Glutamatergic neuron (in vitro differentiated cells): Measurements from ENCODE around the gene SLC26A5. TPM values are rescaled to one million over a fixed set of nuclear protein-coding genes. Genes with fewer than 3 reads are reported as not detected.

Experiments
- DNase-seq: peaks from one replicate; pipeline ENCODE4 v3.0.0; 2022
- H3K27ac Mint-ChIP-seq: one replicate; pipeline ENCODE4 v1.8.0; 2020; ENCODE audit warnings: mild to moderate bottlenecking, mixed read lengths, inconsistent platforms; ENCODE audit not compliant: unreplicated experiment
- H3K27me3 Mint-ChIP-seq: one replicate; pipeline ENCODE4 v1.8.0; 2020; ENCODE audit warnings: mild to moderate bottlenecking, moderate library complexity, mixed read lengths, inconsistent platforms; ENCODE audit not compliant: unreplicated experiment
- H3K36me3 Mint-ChIP-seq: one replicate; pipeline ENCODE4 v1.8.0; 2020; ENCODE audit warnings: mild to moderate bottlenecking, mixed read lengths, inconsistent platforms; ENCODE audit not compliant: unreplicated experiment
- H3K4me1 Mint-ChIP-seq: one replicate; pipeline ENCODE4 v1.8.0; 2020; ENCODE audit warnings: mild to moderate bottlenecking, low read depth, mixed read lengths, inconsistent platforms; ENCODE audit not compliant: unreplicated experiment
- H3K4me3 Mint-ChIP-seq: one replicate; pipeline ENCODE4 v1.8.0; 2020; ENCODE audit warnings: mild to moderate bottlenecking, mixed read lengths, inconsistent platforms; ENCODE audit not compliant: unreplicated experiment
- H3K9me3 Mint-ChIP-seq: one replicate; pipeline ENCODE4 v1.8.0; 2020; ENCODE audit warnings: mild to moderate bottlenecking, moderate library complexity, mixed read lengths, inconsistent platforms; ENCODE audit not compliant: unreplicated experiment
- CTCF ChIP-seq: fragments of 200-600 bp; sonication (generic); IDR thresholded peaks from one replicate; pipeline ENCODE4 v1.5.0; 2021; ENCODE audit not compliant: partially characterized antibody, unreplicated experiment
- total RNA-seq: library from RNA; stranded (reverse); fragmentation: NEBNext Ultra II Directional; extraction: Animal tissue kit (Norgen Biotek cat#: 25700); gene quantifications from one replicate; pipeline ENCODE4 v1.2.1, GENCODE V29; 2021; ENCODE audit not compliant: unreplicated experiment

SLC26A5 gene
- total RNA-seq, 1 donor from 2014 or later: not detected

GRCh38 chr7:103338864-103339263, 107.1 kb downstream of the SLC26A5 start:
- peaks cover 2% of the 10 kb centered on the region for H3K27me3 Mint-ChIP-seq
- no peak overlapping the region for H3K4me3 Mint-ChIP-seq
- H3K4me1 Mint-ChIP-seq: no peaks in the 10 kb centered on the region
- H3K9me3 Mint-ChIP-seq: no peaks in the 10 kb centered on the region
- DNase-seq: no peak
- H3K36me3 Mint-ChIP-seq: no peaks in the 10 kb centered on the region
- no peak overlapping the region for H3K27ac Mint-ChIP-seq
- no peak for TF ChIP-seq CTCF

GRCh38 chr7:103336761-103337160, 109.2 kb downstream of the SLC26A5 start:
- Mint-ChIP-seq H3K9me3 (no peaks in the 10 kb centered on the region), H3K4me1 (no peaks in the 10 kb centered on the region), H3K27ac (no peak overlapping the region), H3K4me3 (no peak overlapping the region), H3K36me3 (no peaks in the 10 kb centered on the region), H3K27me3 (peaks cover 2% of the 10 kb centered on the region)
- no peak for TF ChIP-seq CTCF
- no peak for DNase-seq

DNA sequence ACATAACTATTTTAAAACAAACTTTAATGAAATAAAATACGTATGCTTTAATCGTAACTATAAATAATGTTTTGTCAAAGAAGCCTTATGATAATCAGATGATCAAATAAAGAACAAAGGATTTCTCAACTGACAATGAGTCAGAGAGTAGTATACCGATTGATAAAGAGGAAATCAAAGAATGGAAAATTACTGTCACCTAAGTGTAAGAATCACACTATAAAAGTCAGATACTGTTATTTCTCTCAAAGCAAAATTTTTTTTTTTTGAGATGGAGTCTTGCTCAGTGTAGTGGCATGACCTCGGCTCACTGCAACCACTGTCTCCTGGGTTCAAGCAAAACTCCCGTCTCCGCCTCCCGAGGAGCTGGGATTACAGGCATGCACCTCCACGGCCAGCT, 120.3 kb downstream of the SLC26A5 start:
- no peaks in the 10 kb centered on the region for H3K36me3 Mint-ChIP-seq

More for the DNA sequence above, 120.3 kb downstream of the SLC26A5 start:
- Mint-ChIP-seq H3K4me3 (no peak overlapping the region), H3K27me3 (no peaks in the 10 kb centered on the region), H3K9me3 (no peaks in the 10 kb centered on the region), H3K27ac (no peak overlapping the region), H3K4me1 (no peaks in the 10 kb centered on the region)
- DNase-seq: no peak
- no peak for TF ChIP-seq CTCF

Other genes starting within 250 kb of the SLC26A5 start
- gene PMPCB, start 148.8 kb downstream of the SLC26A5 start, total RNA-seq: 59.8 TPM
- 19.2 TPM for gene DNAJC2, start 101.4 kb downstream of the SLC26A5 start, total RNA-seq
- gene PSMC2, start 98.6 kb downstream of the SLC26A5 start, total RNA-seq: 111 TPM